ENCODE measurements around the gene RAPGEF5.
A peak's percentile ranks its signal among the peaks of the same experiment; 100 is the strongest.

Gene RAPGEF5

GRCh38 chr7:22386206-22386858 is 29.4 kb upstream of the RAPGEF5 start:
- peak; percentile 32 for DNase-seq (ENCODE audit: extremely low spot score)
- no peak for TF ChIP-seq CTCF (IDR thresholded peaks at IDR 0.05; ENCODE audit: control extremely low read depth, extremely low read depth, low read depth, missing control alignments)
- ChIA-PET POLR2A (no interaction called here), CTCF (no interaction called here)

GRCh38 chr7:22385326-22385725 is 28.4 kb upstream of the RAPGEF5 start:
- ChIA-PET POLR2A (no interaction called here), CTCF (interaction anchor here (0.7 kb wide), 1 partner anchor 20 kb away, joined by 3 read pairs; no protein-coding TSS in a partner anchor)
- TF ChIP-seq CTCF (IDR thresholded peaks at IDR 0.05; ENCODE audit: control extremely low read depth, extremely low read depth, low read depth, missing control alignments): no peak
- no peak for DNase-seq (ENCODE audit: extremely low spot score)

GRCh38 chr7:22380333-22380732 is 23.4 kb upstream of the RAPGEF5 start:
- no peak for TF ChIP-seq CTCF (IDR thresholded peaks at IDR 0.05; ENCODE audit: control extremely low read depth, extremely low read depth, low read depth, missing control alignments)
- ChIA-PET CTCF (no interaction called here), POLR2A (no interaction called here)
- DNase-seq (ENCODE audit: extremely low spot score): no peak

- DNase-seq (ENCODE audit: extremely low spot score): no peak
- no peak for TF ChIP-seq CTCF (IDR thresholded peaks at IDR 0.05; ENCODE audit: control extremely low read depth, extremely low read depth, low read depth, missing control alignments)
- POLR2A ChIA-PET: no interaction called here
- CTCF ChIA-PET: interaction anchor here (5.0 kb wide), 1 partner anchor 12 kb away, joined by 18 read pairs; no protein-coding TSS in a partner anchor
These were observed 21.4 kb upstream of the RAPGEF5 start for GRCh38 chr7:22378199-22378980.

GRCh38 chr7:22377703-22378102 is 20.7 kb upstream of the RAPGEF5 start:
- DNase-seq (ENCODE audit: extremely low spot score): no peak
- CTCF ChIA-PET: interaction anchor here (5.0 kb wide), 1 partner anchor 12 kb away, joined by 18 read pairs; no protein-coding TSS in a partner anchor
- POLR2A ChIA-PET: no interaction called here
- TF ChIP-seq CTCF (IDR thresholded peaks at IDR 0.05; ENCODE audit: control extremely low read depth, extremely low read depth, low read depth, missing control alignments): no peak

GRCh38 chr7:22375359-22376048 is 18.6 kb upstream of the RAPGEF5 start:
- POLR2A ChIA-PET: no interaction called here
- no peak for TF ChIP-seq CTCF (IDR thresholded peaks at IDR 0.05; ENCODE audit: control extremely low read depth, extremely low read depth, low read depth, missing control alignments)
- no peak for DNase-seq (ENCODE audit: extremely low spot score)
- CTCF ChIA-PET: interaction anchor here (0.9 to 5.0 kb wide), 6 partner anchors 9 to 265 kb away, joined by 3 to 18 read pairs (median 3); no protein-coding TSS in a partner anchor
